HG03175 (cell line): ENCODE measurements around the gene CEP104.
A peak's percentile ranks its signal among the peaks of the same experiment; 100 is the strongest.
"Not testable (repeated sequence)": the region's sequence is repeated elsewhere in the genome, so short reads cannot be mapped to it uniquely, and the experiment has no call there.

Source experiments
- ATAC-seq: cut with Tn5 transposase; IDR thresholded peaks from one replicate; pipeline ENCODE4 v1.9.1; 2021; ENCODE audit warnings: mild to moderate bottlenecking, moderate library complexity; ENCODE audit not compliant: unreplicated experiment

CEP104 gene

GRCh38 chr1:3803905-3804626, 52.9 kb downstream of the CEP104 start:
- ATAC-seq = no peak

GRCh38 chr1:3800795-3801194, 56.2 kb downstream of the CEP104 start:
- not testable (repeated sequence) for ATAC-seq

- no peak for ATAC-seq
These were observed 56.9 kb downstream of the CEP104 start for GRCh38 chr1:3799976-3800685.

- peak; percentile 99 for ATAC-seq
These were observed 60.6 kb downstream of the CEP104 start, which contains the start of gene LRRC47 for GRCh38 chr1:3796215-3797061. Gene LRRC47, minus strand, starts transcription at chr1:3796498. Its CDS starts 22 bp downstream, at chr1:3796476.

- peak; percentile 35 for ATAC-seq
These were observed 61.4 kb downstream of the CEP104 start for GRCh38 chr1:3795453-3796214.

GRCh38 chr1:3790952-3791351, 66.1 kb downstream of the CEP104 start:
- ATAC-seq = no peak

GRCh38 chr1:3790500-3790923, 66.5 kb downstream of the CEP104 start:
- ATAC-seq = no peak

GRCh38 chr1:3789421-3790300, 67.3 kb downstream of the CEP104 start:
- ATAC-seq = no peak

GRCh38 chr1:3788756-3789420, 68.1 kb downstream of the CEP104 start:
- no peak for ATAC-seq

- no peak for ATAC-seq
These were observed 69.0 kb downstream of the CEP104 start for GRCh38 chr1:3787745-3788605.

- ATAC-seq = no peak
These were observed 69.7 kb downstream of the CEP104 start for GRCh38 chr1:3787349-3787715.

- no peak for ATAC-seq
These were observed 70.3 kb downstream of the CEP104 start for GRCh38 chr1:3786468-3787348.

GRCh38 chr1:3785456-3786157, 71.4 kb downstream of the CEP104 start:
- no peak for ATAC-seq

GRCh38 chr1:3785045-3785444, 72.0 kb downstream of the CEP104 start:
- no peak for ATAC-seq

GRCh38 chr1:3783651-3784474, 73.1 kb downstream of the CEP104 start:
- no peak for ATAC-seq

- ATAC-seq = no peak
These were observed 76.1 kb downstream of the CEP104 start for GRCh38 chr1:3780901-3781300.
